22Rv1 (cell line): Measurements from ENCODE around the gene PDE3B.
"Not testable (repeated sequence)": the region's sequence is repeated elsewhere in the genome, so short reads cannot be mapped to it uniquely, and the experiment has no call there.

Source experiments
- CTCF ChIP-seq: fragments of 450-650 bp; IDR thresholded peaks from 2 replicates; pipeline ENCODE4 v1.5.1; 2017; ENCODE audit warnings: mild to moderate bottlenecking
- ZFX ChIP-seq: fragments of 450-650 bp; IDR thresholded peaks from 2 replicates; pipeline ENCODE4 v1.6.1; 2017; ENCODE audit warnings: antibody characterized with exemption, borderline replicate concordance

DNA sequence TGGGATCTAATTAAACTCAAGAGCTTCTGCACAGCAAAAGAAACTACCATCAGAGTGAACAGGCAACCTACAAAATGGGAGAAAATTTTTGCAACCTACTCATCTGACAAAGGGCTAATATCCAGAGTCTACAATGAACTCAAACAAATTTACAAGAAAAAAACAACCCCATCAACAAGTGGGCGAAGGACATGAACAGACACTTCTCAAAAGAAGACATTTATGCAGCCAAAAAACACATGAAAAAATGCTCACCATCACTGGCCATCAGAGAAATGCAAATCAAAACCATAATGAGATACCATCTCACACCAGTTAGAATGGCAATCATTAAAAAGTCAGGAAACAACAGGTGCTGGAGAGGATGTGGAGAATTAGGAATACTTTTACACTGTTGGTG lies 240.1 kb downstream of the PDE3B start:
- TF ChIP-seq CTCF, ZFX: not testable (repeated sequence)
